Gastroesophageal sphincter (tissue), 3 donors: ENCODE measurements around the gene LHFPL3.

Source experiments
- EP300 ChIP-seq: sonication (generic); formaldehyde crosslinking; IDR thresholded peaks from one replicate; pipeline ENCODE4 v1.6.1; 2017; ENCODE audit warnings: antibody characterized with exemption, mild to moderate bottlenecking
- POLR2A ChIP-seq, 2 donors: fragments of 450-650 bp; IDR thresholded peaks; one replicate each; pipeline ENCODE4 v1.6.1; 2017; ENCODE audit warnings: antibody characterized with exemption in 2 of 2, mild to moderate bottlenecking in 2 of 2, moderate library complexity in 1 of 2
- POLR2AphosphoS5 ChIP-seq: sonication (generic); formaldehyde crosslinking; IDR thresholded peaks from one replicate; pipeline ENCODE4 v1.6.1; 2017; ENCODE audit warnings: antibody characterized with exemption
- TF ChIP-seq, protein P1 (sequence below), 4 experiments: fragments of 200-600 bp in 2 of 4; fragments of 450-650 bp in 2 of 4; sonication (generic) in 1 of 4; IDR thresholded peaks; one replicate each; pipeline ENCODE4 v1.5.1; 2017 to 2019; ENCODE audit warnings: antibody characterized with exemption in 4 of 4, mild to moderate bottlenecking in 2 of 4, moderate library complexity in 2 of 4

DNA sequence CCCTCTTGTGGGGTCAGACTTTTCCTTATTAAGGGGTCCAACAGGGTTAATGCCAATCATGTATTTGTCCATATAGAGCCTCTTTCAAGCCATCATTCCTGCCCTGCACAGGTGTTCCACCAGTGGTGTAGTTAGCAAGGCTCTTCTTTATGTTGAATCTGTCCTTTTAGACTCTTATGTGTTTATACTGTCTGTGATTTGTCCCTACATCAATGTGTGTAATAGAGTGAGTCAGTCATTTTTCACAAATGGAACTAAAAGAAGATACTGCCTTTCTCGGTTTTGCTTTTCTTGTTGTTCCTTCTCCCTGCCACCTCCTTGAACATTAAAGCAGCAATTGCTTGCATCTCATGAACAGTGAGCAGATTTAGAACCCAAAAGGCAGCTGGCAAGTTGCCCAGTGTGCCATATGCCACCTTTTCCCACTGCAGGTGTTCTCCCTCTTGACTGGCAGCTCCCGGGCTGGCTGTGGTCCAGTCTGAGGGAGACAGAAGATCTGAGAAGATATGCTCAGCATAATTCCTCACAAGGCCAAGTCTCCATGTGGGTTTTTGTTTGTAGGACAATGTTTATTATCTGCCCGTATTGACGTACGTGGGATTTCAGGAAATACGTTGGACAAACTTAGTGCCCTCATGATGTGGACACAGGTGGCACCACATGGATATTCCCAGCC lies 154.1 kb downstream of the LHFPL3 start:
- TF ChIP-seq, protein P1, sequence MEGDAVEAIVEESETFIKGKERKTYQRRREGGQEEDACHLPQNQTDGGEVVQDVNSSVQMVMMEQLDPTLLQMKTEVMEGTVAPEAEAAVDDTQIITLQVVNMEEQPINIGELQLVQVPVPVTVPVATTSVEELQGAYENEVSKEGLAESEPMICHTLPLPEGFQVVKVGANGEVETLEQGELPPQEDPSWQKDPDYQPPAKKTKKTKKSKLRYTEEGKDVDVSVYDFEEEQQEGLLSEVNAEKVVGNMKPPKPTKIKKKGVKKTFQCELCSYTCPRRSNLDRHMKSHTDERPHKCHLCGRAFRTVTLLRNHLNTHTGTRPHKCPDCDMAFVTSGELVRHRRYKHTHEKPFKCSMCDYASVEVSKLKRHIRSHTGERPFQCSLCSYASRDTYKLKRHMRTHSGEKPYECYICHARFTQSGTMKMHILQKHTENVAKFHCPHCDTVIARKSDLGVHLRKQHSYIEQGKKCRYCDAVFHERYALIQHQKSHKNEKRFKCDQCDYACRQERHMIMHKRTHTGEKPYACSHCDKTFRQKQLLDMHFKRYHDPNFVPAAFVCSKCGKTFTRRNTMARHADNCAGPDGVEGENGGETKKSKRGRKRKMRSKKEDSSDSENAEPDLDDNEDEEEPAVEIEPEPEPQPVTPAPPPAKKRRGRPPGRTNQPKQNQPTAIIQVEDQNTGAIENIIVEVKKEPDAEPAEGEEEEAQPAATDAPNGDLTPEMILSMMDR (IDR thresholded peaks at IDR 0.05) = no peak
- TF ChIP-seq EP300 (no peak), POLR2AphosphoS5 (no peak), POLR2A (IDR thresholded peaks at IDR 0.05) (no peak)
